GM23248 (cell line): Measurements from ENCODE around the gene GPR4. TPM values are rescaled to one million over a fixed set of nuclear protein-coding genes. Genes with fewer than 3 reads are reported as not detected.
"Not testable (repeated sequence)": the region's sequence is repeated elsewhere in the genome, so short reads cannot be mapped to it uniquely, and the experiment has no call there.

Experiments
- DNase-seq: peaks from one replicate; pipeline ENCODE4 v3.0.0-alpha.2; 2015
- H2AFZ ChIP-seq: fragments of 200-600 bp; sonication (generic); 2 replicates; pipeline ENCODE4 v1.6.1; 2016; ENCODE audit warnings: antibody characterized with exemption
- H3F3A ChIP-seq: fragments of 200-600 bp; sonication (generic); 2 replicates; pipeline ENCODE4 v1.6.1; 2016; ENCODE audit warnings: mild to moderate bottlenecking, antibody characterized with exemption, mixed run types; ENCODE audit not compliant: insufficient read depth
- H3K27ac ChIP-seq: fragments of 200-600 bp; sonication (generic); 2 replicates; pipeline ENCODE4 v1.5.1; 2016; ENCODE audit warnings: mild to moderate bottlenecking
- H3K27me3 ChIP-seq: fragments of 200-600 bp; sonication (generic); replicated peaks from 2 replicates; pipeline ENCODE4 v1.6.1; 2016; ENCODE audit warnings: mild to moderate bottlenecking; ENCODE audit not compliant: insufficient read depth
- H3K36me3 ChIP-seq: fragments of 200-600 bp; sonication (generic); 2 replicates; pipeline ENCODE4 v1.6.1; 2016; ENCODE audit warnings: low read depth, mild to moderate bottlenecking
- H3K4me1 ChIP-seq: fragments of 200-600 bp; sonication (generic); 2 replicates; pipeline ENCODE4 v1.6.1; 2016; ENCODE audit warnings: mild to moderate bottlenecking; ENCODE audit not compliant: insufficient read depth
- H3K4me2 ChIP-seq: fragments of 200-600 bp; sonication (generic); one replicate; pipeline ENCODE4 v1.6.1; 2016; ENCODE audit warnings: mild to moderate bottlenecking; ENCODE audit not compliant: unreplicated experiment
- H3K4me3 ChIP-seq: fragments of 200-600 bp; sonication (generic); 2 replicates; pipeline ENCODE4 v1.5.1; 2016; ENCODE audit warnings: mild to moderate bottlenecking
- H3K79me2 ChIP-seq: fragments of 200-600 bp; sonication (generic); 2 replicates; pipeline ENCODE4 v1.6.1; 2016; ENCODE audit warnings: mild to moderate bottlenecking; ENCODE audit not compliant: insufficient read depth
- H3K9ac ChIP-seq: fragments of 200-600 bp; sonication (generic); 2 replicates; pipeline ENCODE4 v1.6.1; 2016; ENCODE audit warnings: mild to moderate bottlenecking
- H3K9me2 ChIP-seq: fragments of 200-600 bp; sonication (generic); 2 replicates; pipeline ENCODE4 v1.6.1; 2016; ENCODE audit warnings: mixed run types, mild to moderate bottlenecking, moderate library complexity; ENCODE audit not compliant: insufficient read depth
- H3K9me3 ChIP-seq: fragments of 200-600 bp; sonication (generic); one replicate; pipeline ENCODE4 v1.6.1; 2017; ENCODE audit warnings: low read depth
- H4K20me1 ChIP-seq: fragments of 200-600 bp; sonication (generic); 2 replicates; pipeline ENCODE4 v1.6.0; 2016; ENCODE audit not compliant: insufficient read depth
- EZH2 ChIP-seq: fragments of 200-600 bp; sonication (generic); IDR thresholded peaks from 2 replicates; pipeline ENCODE4 v1.6.1; 2018; ENCODE audit warnings: antibody characterized with exemption, mild to moderate bottlenecking; ENCODE audit not compliant: insufficient read depth, poor library complexity, severe bottlenecking
- EZH2phosphoT487 ChIP-seq: fragments of 200-600 bp; sonication (generic); IDR thresholded peaks from 2 replicates; pipeline ENCODE4 v1.6.1; 2018; ENCODE audit warnings: antibody characterized with exemption, moderate library complexity, mild to moderate bottlenecking, low read depth; ENCODE audit not compliant: insufficient read depth
- WGBS, 2 experiments: methylation state at CpG; one replicate each; pipeline ENCODE4 v1.1.6; 2015 to 2017; ENCODE audit warnings: low lambda C conversion rate in 2 of 2, low coverage in 1 of 2; ENCODE audit errors: missing lambda C conversion rate in 2 of 2; 5-methylcytosine and 5-hydroxymethylcytosine counted together
- in situ Hi-C: fragments of 300-500 bp; cut with MboI; formaldehyde crosslinking; loops from 2 replicates; pipeline ENCODE4 v1.15.0; 2020
- polyA plus RNA-seq: library from polyadenylated mRNA; unstranded; fragments of >200 nt; fragmentation: Nextera tagmentation; extraction: Ambion mirVana; gene quantifications from 2 replicates; pipeline ENCODE4 v1.2.1, GENCODE V29; 2016
- total RNA-seq: library from RNA; depleted of rRNA; stranded (reverse); fragments of >200 nt; shearing (Covaris generic); gene quantifications from 2 replicates; pipeline ENCODE4 v1.2.3, GENCODE V29; 2014

The GPR4 gene
- total and polyA plus RNA-seq, 2 experiments from 2014 or later, result 0.32 to 1.6 TPM

DNA sequence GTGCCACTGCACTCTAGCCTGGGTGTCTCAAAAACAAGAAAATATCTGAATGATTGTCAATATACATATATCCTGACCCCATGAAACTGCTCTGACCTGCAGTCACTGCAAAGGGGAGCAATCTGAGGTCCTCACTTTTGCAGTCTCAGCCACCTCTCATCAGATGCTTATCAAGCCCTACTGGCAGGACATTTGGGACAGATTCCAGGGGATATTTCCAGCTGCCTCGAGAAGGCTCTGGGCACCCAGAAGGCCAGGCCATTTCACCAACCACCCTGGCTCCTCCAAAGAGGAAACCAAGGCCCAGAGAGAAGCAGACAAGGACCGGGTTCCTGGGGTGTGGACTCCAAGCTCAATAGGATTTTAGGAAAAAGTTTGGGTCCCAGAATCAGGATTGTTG, 34.9 kb upstream of the GPR4 start:
- H3K9me2 ChIP-seq, result no peaks in the 10 kb centered on the region
- H3K36me3 ChIP-seq, result no peaks in the 10 kb centered on the region
- H3K4me1 ChIP-seq, result peaks cover 15% of the 10 kb centered on the region
- H2AFZ ChIP-seq, result no peak overlapping the region
- H4K20me1 ChIP-seq, result no peaks in the 10 kb centered on the region
- H3K4me2 ChIP-seq, result no peak overlapping the region
- no peaks in the 10 kb centered on the region for H3K9me3 ChIP-seq
- H3F3A ChIP-seq, result peaks cover 21% of the 10 kb centered on the region
- peaks cover 15% of the 10 kb centered on the region for H3K79me2 ChIP-seq
- in situ Hi-C loops, result no loop called here
- H3K9ac ChIP-seq, result no peak overlapping the region
- H3K4me3 ChIP-seq, result no peak overlapping the region
- no peak overlapping the region for H3K27ac ChIP-seq
- WGBS, 2 experiments, result 72 to 82% methylated on average over 2 of the region's 2 CpGs
- TF ChIP-seq EZH2phosphoT487, result no peak
- no peak for TF ChIP-seq EZH2
- H3K27me3 ChIP-seq, result no peaks in the 10 kb centered on the region
- no peak for DNase-seq

DNA sequence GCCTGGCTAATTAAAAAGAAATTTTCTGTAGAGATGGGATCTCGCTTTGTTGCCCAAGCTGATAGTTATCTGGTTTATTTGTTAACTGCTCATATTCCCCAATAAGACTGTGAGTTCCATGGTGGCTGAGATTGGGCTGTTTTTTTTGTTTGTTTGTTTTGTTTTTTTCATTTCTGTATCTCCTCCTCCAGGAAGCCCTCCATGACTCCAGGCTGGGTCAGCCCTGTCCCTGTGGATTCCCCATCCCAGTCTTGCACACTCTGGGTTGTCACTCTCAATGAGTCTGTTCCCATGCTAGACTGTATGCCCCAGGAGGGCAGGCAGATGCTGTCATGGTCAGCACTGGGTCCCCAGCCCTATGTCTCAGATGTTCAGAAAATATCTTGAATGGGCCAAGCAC, 34.3 kb upstream of the GPR4 start:
- Histone ChIP-seq H2AFZ (no peak overlapping the region), H3K4me2 (no peak overlapping the region), H3K27ac (no peak overlapping the region), H3K79me2 (peaks cover 15% of the 10 kb centered on the region), H3K4me1 (peaks cover 15% of the 10 kb centered on the region), H3F3A (peaks cover 19% of the 10 kb centered on the region), H3K9ac (no peak overlapping the region), H3K9me2 (no peaks in the 10 kb centered on the region), H3K4me3 (no peak overlapping the region), H4K20me1 (no peaks in the 10 kb centered on the region), H3K27me3 (no peaks in the 10 kb centered on the region), H3K9me3 (no peaks in the 10 kb centered on the region), H3K36me3 (no peaks in the 10 kb centered on the region)
- 96% methylated on average over 1 of the region's 1 CpG for WGBS, 2 experiments
- in situ Hi-C loops, result no loop called here
- DNase-seq, result no peak
- no peak for TF ChIP-seq EZH2
- TF ChIP-seq EZH2phosphoT487, result no peak

DNA sequence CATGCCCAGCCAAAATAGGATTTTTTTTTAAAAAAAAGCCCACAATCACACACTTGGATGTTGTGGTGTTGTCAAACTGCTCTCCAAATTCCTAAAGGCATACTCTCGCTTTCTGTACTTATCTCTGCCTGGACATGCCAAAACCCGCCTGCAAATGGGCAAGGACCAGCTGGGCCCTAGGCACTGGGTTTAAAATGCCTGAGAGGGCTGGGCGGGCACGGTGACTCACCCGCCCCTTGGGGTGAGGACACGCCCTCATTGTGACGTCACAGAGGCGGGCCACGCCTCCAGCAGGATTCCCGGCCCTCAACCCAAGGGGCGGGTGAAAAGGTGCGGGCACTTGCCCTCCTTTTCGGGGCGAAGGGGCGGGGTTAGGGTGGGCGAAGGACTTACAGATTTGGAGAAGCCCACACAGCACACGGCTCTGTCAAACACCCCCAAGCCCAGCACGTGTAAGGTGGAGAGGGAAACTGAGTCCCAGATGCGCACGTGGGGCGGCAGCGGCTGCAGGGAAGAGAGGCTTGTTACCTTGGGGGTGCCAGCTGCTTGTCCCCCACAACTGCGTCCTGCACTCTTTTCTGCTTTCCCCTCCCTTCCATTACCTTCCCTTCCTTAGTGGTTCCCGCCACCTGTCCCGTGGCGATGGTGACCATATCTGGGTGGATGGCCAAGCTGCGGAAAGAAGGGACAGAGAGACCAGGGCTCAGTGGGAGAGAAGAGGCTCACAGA, 30.6 kb upstream of the GPR4 start:
- Histone ChIP-seq H3K9me2 (no peaks in the 10 kb centered on the region), H3K9ac (no peak overlapping the region), H3K27ac (peak overlapping the region; percentile 39), H3F3A (peaks cover 18% of the 10 kb centered on the region), H3K9me3 (no peaks in the 10 kb centered on the region), H3K4me1 (peaks cover 17% of the 10 kb centered on the region), H3K79me2 (peaks cover under 1% of the 10 kb centered on the region; the same call in 1 of the 2 replicates), H3K4me2 (peak overlapping the region; percentile 5), H3K4me3 (no peak overlapping the region), H3K36me3 (peaks cover 10% of the 10 kb centered on the region), H3K27me3 (no peaks in the 10 kb centered on the region), H4K20me1 (no peaks in the 10 kb centered on the region), H2AFZ (no peak overlapping the region)
- WGBS, 2 experiments, result 30 to 33% methylated on average over 22 to 27 of the region's 27 CpGs
- DNase-seq, result peak; percentile 95
- TF ChIP-seq EZH2phosphoT487 (no peak), EZH2 (no peak)
- in situ Hi-C loops, result no loop called here

DNA sequence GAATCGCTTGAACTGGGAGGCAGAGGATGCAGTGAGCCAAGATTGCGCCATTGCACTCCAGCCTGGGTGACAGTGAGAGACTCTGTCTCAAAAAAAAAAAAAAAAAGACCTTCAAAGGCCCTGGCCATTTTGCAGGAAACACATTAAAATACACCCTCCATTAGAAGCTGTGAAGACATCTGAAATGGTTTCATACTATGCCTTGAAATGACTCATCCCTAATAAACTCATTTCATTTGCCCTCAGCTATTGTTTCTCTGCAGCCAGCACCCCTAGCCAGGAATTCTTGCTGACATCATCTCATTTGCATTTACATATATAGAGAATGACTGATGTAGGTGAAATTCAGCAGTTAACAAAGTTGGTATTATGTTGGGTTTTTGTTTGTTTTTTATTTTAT, 28.5 kb upstream of the GPR4 start:
- Histone ChIP-seq H3K4me1 (peaks cover 17% of the 10 kb centered on the region), H3K9me3 (no peaks in the 10 kb centered on the region), H3K9me2 (no peaks in the 10 kb centered on the region), H3K4me3 (no peak overlapping the region), H3K4me2 (no peak overlapping the region), H3K27ac (peak overlapping the region; percentile 70), H2AFZ (no peak overlapping the region), H3K9ac (no peak overlapping the region), H3K79me2 (no peaks in the 10 kb centered on the region; the same call in 1 of the 2 replicates), H3F3A (peaks cover 18% of the 10 kb centered on the region), H3K27me3 (no peaks in the 10 kb centered on the region), H3K36me3 (peaks cover 17% of the 10 kb centered on the region), H4K20me1 (no peaks in the 10 kb centered on the region)
- TF ChIP-seq EZH2phosphoT487, result no peak
- WGBS, 2 experiments, result 41 to 44% methylated on average over 2 of the region's 2 CpGs
- DNase-seq, result peak; percentile 95
- in situ Hi-C loops, result no loop called here

DNA sequence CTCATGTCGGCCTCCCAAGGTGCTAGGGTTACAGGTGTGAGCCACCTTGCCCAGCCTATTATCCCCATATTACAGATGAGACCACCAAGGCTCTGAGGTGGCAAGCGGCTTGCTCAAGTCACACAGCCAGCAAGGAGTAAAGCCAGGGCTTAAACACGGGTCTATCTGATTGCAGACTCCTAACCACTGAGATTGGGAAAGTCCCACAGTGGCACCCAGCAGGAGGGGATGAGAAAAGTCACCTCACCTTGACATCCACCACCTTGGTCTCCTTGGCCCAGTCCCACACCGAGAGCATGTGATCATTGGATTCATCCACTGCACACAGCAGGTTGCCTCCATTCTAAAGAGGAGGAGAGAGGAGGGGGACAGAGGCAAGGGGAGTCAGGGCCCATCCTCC, 27.7 kb upstream of the GPR4 start:
- H3K4me1 ChIP-seq, result peaks cover 17% of the 10 kb centered on the region
- H3K9me2 ChIP-seq, result no peaks in the 10 kb centered on the region
- no peak for DNase-seq
- in situ Hi-C loops, result no loop called here
- H3K36me3 ChIP-seq, result peaks cover 17% of the 10 kb centered on the region
- H3K4me2 ChIP-seq, result no peak overlapping the region
- 96 to 98% methylated on average over 4 of the region's 4 CpGs for WGBS, 2 experiments
- peaks cover 18% of the 10 kb centered on the region for H3F3A ChIP-seq
- TF ChIP-seq EZH2phosphoT487 (no peak), EZH2 (no peak)
- H3K9me3 ChIP-seq, result no peaks in the 10 kb centered on the region
- peak overlapping the region; percentile 11 for H3K27ac ChIP-seq
- H3K27me3 ChIP-seq, result no peaks in the 10 kb centered on the region
- no peaks in the 10 kb centered on the region; the same call in 1 of the 2 replicates for H3K79me2 ChIP-seq
- no peak overlapping the region for H3K9ac ChIP-seq
- H4K20me1 ChIP-seq, result no peaks in the 10 kb centered on the region
- no peak overlapping the region for H3K4me3 ChIP-seq
- H2AFZ ChIP-seq, result no peak overlapping the region

DNA sequence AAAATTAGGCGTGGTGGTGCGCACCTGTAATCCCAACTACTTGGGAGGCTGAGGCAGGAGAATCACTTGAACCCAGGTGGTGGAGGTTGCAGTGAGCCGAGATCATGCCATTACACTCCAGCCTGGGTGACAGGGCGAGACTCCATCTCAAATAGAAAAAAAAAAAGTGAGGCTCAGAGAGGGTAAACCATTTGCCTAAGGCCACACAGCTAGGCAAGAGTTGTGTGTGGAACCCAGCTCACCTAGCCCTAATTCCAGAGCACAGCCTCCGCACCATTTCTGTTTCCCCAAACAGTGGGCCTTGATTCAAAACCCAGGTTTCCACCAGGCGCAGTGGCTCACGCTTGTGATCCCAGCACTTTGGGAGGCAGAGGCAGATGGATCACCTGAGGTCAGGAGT, 26.2 kb upstream of the GPR4 start:
- H3K36me3 ChIP-seq, result peaks cover 17% of the 10 kb centered on the region
- H3K27ac ChIP-seq, H3K27me3 ChIP-seq, H3K9ac ChIP-seq, in situ Hi-C loops, DNase-seq, H3K4me2 ChIP-seq, H2AFZ ChIP-seq, H3K9me2 ChIP-seq, H3K9me3 ChIP-seq, H3K79me2 ChIP-seq, H3K4me3 ChIP-seq, H4K20me1 ChIP-seq: not testable (repeated sequence)
- peaks cover 17% of the 10 kb centered on the region for H3K4me1 ChIP-seq
- peaks cover 14% of the 10 kb centered on the region for H3F3A ChIP-seq
- 98 to 99% methylated on average over 6 to 7 of the region's 7 CpGs for WGBS, 2 experiments
